CD4-positive, CD25-positive, alpha-beta regulatory T cell (primary cell): ENCODE results near the gene CCDC28A. TPM values are rescaled to one million over a fixed set of nuclear protein-coding genes. Genes with fewer than 3 reads are reported as not detected.

Experiments
- ATAC-seq, 2 donors: fragments of 150-1000 bp; cut with Tn5 transposase; one replicate each; pipeline ENCODE4 v1.10.0; 2021; ENCODE audit warnings: low read depth in 2 of 2, moderate number of reproducible peaks in 2 of 2, moderate library complexity in 1 of 2
- DNase-seq, 3 donors: peaks; one replicate each; pipeline versions ENCODE4 v3.0.0 to v3.0.0-alpha.2; 2012 to 2022; ENCODE audit warnings: mixed read lengths in 1 of 3
- H3K27ac ChIP-seq: one replicate; pipeline ENCODE4 v1.7.0; 2013; ENCODE audit warnings: mild to moderate bottlenecking, low read length; ENCODE audit not compliant: insufficient read depth, poor library complexity, severe bottlenecking
- H3K27me3 ChIP-seq: one replicate; pipeline ENCODE4 v1.7.0; 2013; ENCODE audit warnings: low read length; ENCODE audit not compliant: control insufficient read depth, insufficient read depth
- H3K36me3 ChIP-seq: one replicate; pipeline ENCODE4 v1.7.0; 2013; ENCODE audit warnings: mild to moderate bottlenecking, low read length, moderate library complexity; ENCODE audit not compliant: control insufficient read depth, insufficient read depth
- H3K4me1 ChIP-seq: 2 replicates; pipeline ENCODE4 v1.7.0; 2013; ENCODE audit warnings: mild to moderate bottlenecking, low read length; ENCODE audit not compliant: insufficient read depth, control insufficient read depth, poor library complexity, severe bottlenecking
- H3K4me3 ChIP-seq: one replicate; pipeline ENCODE4 v1.7.0; 2013; ENCODE audit warnings: low read depth, mild to moderate bottlenecking, low read length, moderate library complexity
- H3K9me3 ChIP-seq, 2 experiments: 1 replicate in 1 of 2; 2 replicates in 1 of 2; pipeline ENCODE4 v1.7.0; 2013; ENCODE audit warnings: low read length in 2 of 2, mild to moderate bottlenecking in 1 of 2, moderate library complexity in 1 of 2; ENCODE audit not compliant: control insufficient read depth in 2 of 2
- H3K27ac Mint-ChIP-seq, 3 donors: one replicate each; pipeline ENCODE4 v1.8.0; 2020 to 2022; ENCODE audit warnings: mild to moderate bottlenecking in 3 of 3, mixed read lengths in 3 of 3, moderate library complexity in 2 of 3
- H3K27me3 Mint-ChIP-seq: one replicate; pipeline ENCODE4 v1.8.0; 2022; ENCODE audit warnings: mild to moderate bottlenecking, mixed read lengths
- H3K36me3 Mint-ChIP-seq: one replicate; pipeline ENCODE4 v1.8.0; 2020; ENCODE audit warnings: mixed read lengths
- H3K4me1 Mint-ChIP-seq, 4 donors: one replicate each; pipeline ENCODE4 v1.8.0; 2020 to 2022; ENCODE audit warnings: mixed read lengths in 4 of 4, mild to moderate bottlenecking in 1 of 4
- H3K4me3 Mint-ChIP-seq, 4 donors: one replicate each; pipeline ENCODE4 v1.8.0; 2020 to 2022; ENCODE audit warnings: mild to moderate bottlenecking in 4 of 4, mixed read lengths in 4 of 4, moderate library complexity in 3 of 4
- H3K9me3 Mint-ChIP-seq, 7 donors: one replicate each; pipeline ENCODE4 v1.8.0; 2020 to 2022; ENCODE audit warnings: mixed read lengths in 7 of 7, mild to moderate bottlenecking in 3 of 7, moderate library complexity in 2 of 7
- polyA plus RNA-seq, 4 donors: library from polyadenylated mRNA; unstranded; fragments of 300-500 nt; fragmentation: Illumina TruSeq; gene quantifications; one replicate each; pipeline ENCODE4 v1.2.3, GENCODE V29; 2021
- total RNA-seq: library from RNA; stranded (reverse); gene quantifications from one replicate; pipeline ENCODE4 v1.2.3, GENCODE V29; 2022

The CCDC28A gene
- total and polyA plus RNA-seq, 5 donors from 2014 or later = 27.2 to 112 (median 78.3) TPM

GRCh38 chr6:138795809-138796603 lies 22.4 kb downstream of the CCDC28A start, which contains the start of gene ECT2L:
TSS of gene ECT2L (plus strand) at chr6:138796087. CDS start at chr6:138813275, 17,188 bp downstream.
- H3K36me3 ChIP-seq = peaks cover 22% of the 10 kb centered on the region
- Mint-ChIP-seq H3K4me3 (no peak within 1 kb of the TSS), H3K4me1 (peaks cover 0 to 5% (median 0%) of the 10 kb centered on the region in 4 donors), H3K9me3 (peaks cover 0 to 3% (median 0%) of the 10 kb centered on the region in 7 donors), H3K27ac (no peak within 1 kb of the TSS), H3K36me3 (peaks cover 21% of the 10 kb centered on the region), H3K27me3 (peaks cover 22% of the 10 kb centered on the region)
- no peaks in the 10 kb centered on the region for H3K27me3 ChIP-seq
- no peaks in the 10 kb centered on the region for H3K9me3 ChIP-seq
- H3K4me3 ChIP-seq = no peak within 1 kb of the TSS
- DNase-seq = no peak
- H3K4me1 ChIP-seq = no peaks in the 10 kb centered on the region
- ATAC-seq = no peak
- H3K27ac ChIP-seq = no peak within 1 kb of the TSS

GRCh38 chr6:138796771-138797170 lies 23.2 kb downstream of the CCDC28A start:
- Histone ChIP-seq H3K4me3 (no peak overlapping the region), H3K27me3 (no peaks in the 10 kb centered on the region), H3K36me3 (peaks cover 15% of the 10 kb centered on the region), H3K4me1 (no peaks in the 10 kb centered on the region), H3K27ac (no peak overlapping the region), H3K9me3 (no peaks in the 10 kb centered on the region)
- ATAC-seq (no peak), DNase-seq (no peak)
- Mint-ChIP-seq H3K4me3 (no peak overlapping the region), H3K9me3 (peaks cover 0 to 3% (median 0%) of the 10 kb centered on the region in 7 donors), H3K36me3 (peaks cover 15% of the 10 kb centered on the region), H3K27ac (no peak overlapping the region), H3K4me1 (no peaks in the 10 kb centered on the region), H3K27me3 (peaks cover 22% of the 10 kb centered on the region)

GRCh38 chr6:138797806-138798446 lies 24.4 kb downstream of the CCDC28A start:
- ATAC-seq (no peak), DNase-seq (no peak)
- Mint-ChIP-seq H3K27me3 (peaks cover 23% of the 10 kb centered on the region), H3K27ac (no peak overlapping the region), H3K4me3 (no peak overlapping the region), H3K36me3 (peaks cover 9% of the 10 kb centered on the region), H3K4me1 (no peaks in the 10 kb centered on the region), H3K9me3 (peaks cover 0 to 3% (median 0%) of the 10 kb centered on the region in 7 donors)
- H3K36me3 ChIP-seq = peaks cover 4% of the 10 kb centered on the region
- H3K27me3 ChIP-seq = peaks cover 2% of the 10 kb centered on the region
- H3K27ac ChIP-seq = no peak overlapping the region
- H3K4me3 ChIP-seq = no peak overlapping the region
- no peaks in the 10 kb centered on the region for H3K9me3 ChIP-seq
- H3K4me1 ChIP-seq = no peaks in the 10 kb centered on the region

GRCh38 chr6:138800377-138801150 lies 27.0 kb downstream of the CCDC28A start:
- Histone ChIP-seq H3K4me3 (no peak overlapping the region), H3K4me1 (no peaks in the 10 kb centered on the region), H3K36me3 (no peaks in the 10 kb centered on the region), H3K27ac (no peak overlapping the region), H3K9me3 (no peaks in the 10 kb centered on the region), H3K27me3 (peaks cover 2% of the 10 kb centered on the region)
- DNase-seq (no peak), ATAC-seq (no peak)
- Mint-ChIP-seq H3K36me3 (no peaks in the 10 kb centered on the region), H3K4me1 (no peaks in the 10 kb centered on the region), H3K4me3 (no peak overlapping the region), H3K27me3 (peaks cover 33% of the 10 kb centered on the region), H3K27ac (no peak overlapping the region), H3K9me3 (peaks cover 0 to 3% (median 0%) of the 10 kb centered on the region in 7 donors)

GRCh38 chr6:138803331-138803730 lies 29.8 kb downstream of the CCDC28A start:
- no peaks in the 10 kb centered on the region for H3K36me3 ChIP-seq

GRCh38 chr6:138803861-138804260 lies 30.3 kb downstream of the CCDC28A start:
- Mint-ChIP-seq H3K27ac (no peak overlapping the region), H3K4me1 (no peaks in the 10 kb centered on the region), H3K9me3 (no peaks in the 10 kb centered on the region), H3K4me3 (no peak overlapping the region), H3K27me3 (peaks cover 39% of the 10 kb centered on the region), H3K36me3 (no peaks in the 10 kb centered on the region)
- DNase-seq = no peak
- Histone ChIP-seq H3K9me3 (no peaks in the 10 kb centered on the region), H3K4me3 (no peak overlapping the region), H3K36me3 (no peaks in the 10 kb centered on the region), H3K4me1 (no peaks in the 10 kb centered on the region), H3K27ac (no peak overlapping the region), H3K27me3 (peaks cover 4% of the 10 kb centered on the region)
- ATAC-seq = no peak

More at GRCh38 chr6:138803331-138803730, 29.8 kb downstream of the CCDC28A start:
- H3K9me3 Mint-ChIP-seq = no peaks in the 10 kb centered on the region
- no peak overlapping the region for H3K27ac Mint-ChIP-seq
- DNase-seq (no peak), ATAC-seq (no peak)
- Histone ChIP-seq H3K27ac (no peak overlapping the region), H3K27me3 (peaks cover 4% of the 10 kb centered on the region), H3K4me1 (no peaks in the 10 kb centered on the region), H3K9me3 (no peaks in the 10 kb centered on the region), H3K4me3 (no peak overlapping the region)
- H3K4me1 Mint-ChIP-seq = no peaks in the 10 kb centered on the region
- peaks cover 38% of the 10 kb centered on the region for H3K27me3 Mint-ChIP-seq
- H3K4me3 Mint-ChIP-seq = no peak overlapping the region
- H3K36me3 Mint-ChIP-seq = no peaks in the 10 kb centered on the region

- H3K4me3 ChIP-seq = no peak overlapping the region
- H3K36me3 Mint-ChIP-seq = no peaks in the 10 kb centered on the region
- no peak for ATAC-seq
Observed at GRCh38 chr6:138805016-138805765, 31.6 kb downstream of the CCDC28A start.

More at GRCh38 chr6:138805016-138805765, 31.6 kb downstream of the CCDC28A start:
- Mint-ChIP-seq H3K27ac (no peak overlapping the region), H3K27me3 (peaks cover 40% of the 10 kb centered on the region), H3K9me3 (no peaks in the 10 kb centered on the region), H3K4me1 (no peaks in the 10 kb centered on the region), H3K4me3 (no peak overlapping the region)
- H3K27ac ChIP-seq = no peak overlapping the region
- no peaks in the 10 kb centered on the region for H3K4me1 ChIP-seq
- H3K9me3 ChIP-seq = no peaks in the 10 kb centered on the region
- peaks cover 6% of the 10 kb centered on the region for H3K27me3 ChIP-seq
- DNase-seq = no peak
- no peaks in the 10 kb centered on the region for H3K36me3 ChIP-seq
